GM12892 (cell line): ENCODE measurements around the gene CLSTN2.

Source experiments
- POLR2A ChIP-seq: IDR thresholded peaks from 2 replicates; pipeline ENCODE4 v1.6.1; 2011; ENCODE audit warnings: low read depth, low read length, control low read depth
- POLR2AphosphoS5 ChIP-seq: IDR thresholded peaks from 2 replicates; pipeline ENCODE4 v1.6.1; 2011; ENCODE audit warnings: low read depth, low read length, control low read depth
- TAF1 ChIP-seq: IDR thresholded peaks from 2 replicates; pipeline ENCODE4 v1.6.1; 2011; ENCODE audit warnings: low read depth, mild to moderate bottlenecking, control low read depth, low read length, borderline replicate concordance

DNA sequence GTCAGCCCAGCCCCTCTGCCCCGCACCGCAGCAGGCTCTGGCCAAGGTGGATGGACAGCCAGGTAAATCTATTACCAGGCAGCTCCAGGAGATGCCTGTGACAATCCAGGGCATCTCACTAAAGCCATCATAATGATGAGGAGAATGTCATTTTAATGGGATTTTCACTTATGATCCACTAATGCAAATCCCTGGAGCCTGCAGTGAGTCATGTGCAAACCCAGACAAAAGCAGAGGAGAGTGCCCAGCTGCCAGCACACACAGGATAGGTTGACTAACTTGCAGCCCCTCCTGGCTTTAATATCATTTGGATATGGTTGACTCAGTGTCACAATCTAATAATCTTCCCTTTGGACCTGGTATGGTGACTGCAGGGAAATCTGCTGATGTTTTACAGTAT lies 536.0 kb downstream of the CLSTN2 start:
- no peak for TF ChIP-seq TAF1
- no peak for TF ChIP-seq POLR2A
- no peak for TF ChIP-seq POLR2AphosphoS5
